ENCODE measurements around the gene PAFAH1B1. TPM values are rescaled to one million over a fixed set of nuclear protein-coding genes. Genes with fewer than 3 reads are reported as not detected.
"Not testable (repeated sequence)": the region's sequence is repeated elsewhere in the genome, so short reads cannot be mapped to it uniquely, and the experiment has no call there.

The PAFAH1B1 gene
- total RNA-seq: 110 TPM

GRCh38 chr17:2592971-2593820 lies at the start of gene PAFAH1B1:
Gene PAFAH1B1, plus strand, starts transcription at chr17:2593654. Its CDS starts 44,635 bp downstream, at chr17:2638289.
- peak; percentile 93 for DNase-seq (ENCODE audit: low spot score)

GRCh38 chr17:2545393-2545792 lies 48.1 kb upstream of the PAFAH1B1 start:
- peak; percentile 69 for DNase-seq (ENCODE audit: low spot score)

- no peak for DNase-seq (ENCODE audit: low spot score)
Observed at GRCh38 chr17:2547176-2547575, 46.3 kb upstream of the PAFAH1B1 start.

- DNase-seq (ENCODE audit: low spot score): not testable (repeated sequence)
Observed at GRCh38 chr17:2548026-2548425, 45.4 kb upstream of the PAFAH1B1 start.

GRCh38 chr17:2549392-2550211 lies 43.9 kb upstream of the PAFAH1B1 start:
- no peak for DNase-seq (ENCODE audit: low spot score)

- no peak for DNase-seq (ENCODE audit: low spot score)
Observed at GRCh38 chr17:2551493-2551892, 42.0 kb upstream of the PAFAH1B1 start.

- DNase-seq (ENCODE audit: low spot score): no peak
Observed at GRCh38 chr17:2551928-2552327, 41.5 kb upstream of the PAFAH1B1 start.

- no peak for DNase-seq (ENCODE audit: low spot score)
Observed at GRCh38 chr17:2560658-2561057, 32.8 kb upstream of the PAFAH1B1 start.

- DNase-seq (ENCODE audit: low spot score): no peak
Observed at GRCh38 chr17:2562162-2562858, 31.1 kb upstream of the PAFAH1B1 start.

GRCh38 chr17:2563061-2563460 lies 30.4 kb upstream of the PAFAH1B1 start:
- DNase-seq (ENCODE audit: low spot score): no peak

- no peak for DNase-seq (ENCODE audit: low spot score)
Observed at GRCh38 chr17:2563543-2563942, 29.9 kb upstream of the PAFAH1B1 start.

- DNase-seq (ENCODE audit: low spot score): peak; percentile 59
Observed at GRCh38 chr17:2564877-2565276, 28.6 kb upstream of the PAFAH1B1 start.

- no peak for DNase-seq (ENCODE audit: low spot score)
Observed at GRCh38 chr17:2566056-2566455, 27.4 kb upstream of the PAFAH1B1 start.

- no peak for DNase-seq (ENCODE audit: low spot score)
Observed at GRCh38 chr17:2571523-2572303, 21.7 kb upstream of the PAFAH1B1 start.

- not testable (repeated sequence) for DNase-seq (ENCODE audit: low spot score)
Observed at GRCh38 chr17:2572304-2572609, 21.2 kb upstream of the PAFAH1B1 start.

- DNase-seq (ENCODE audit: low spot score): no peak
Observed at GRCh38 chr17:2580151-2580550, 13.3 kb upstream of the PAFAH1B1 start.

GRCh38 chr17:2580661-2581060 lies 12.8 kb upstream of the PAFAH1B1 start:
- DNase-seq (ENCODE audit: low spot score): no peak

GRCh38 chr17:2582493-2582892 lies 11.0 kb upstream of the PAFAH1B1 start:
- no peak for DNase-seq (ENCODE audit: low spot score)

GRCh38 chr17:2591040-2591640 lies 2.3 kb upstream of the PAFAH1B1 start:
- DNase-seq (ENCODE audit: low spot score): no peak

GRCh38 chr17:2593821-2594721 lies 617 bp downstream of the PAFAH1B1 start:
- DNase-seq (ENCODE audit: low spot score): peak; percentile 78
